Measurements from ENCODE around the gene ITGBL1. TPM values are rescaled to one million over a fixed set of nuclear protein-coding genes. Genes with fewer than 3 reads are reported as not detected.

Gene ITGBL1
- polyA plus RNA-seq, 3 donors = not detected

GRCh38 chr13:101514100-101514499 lies 61.6 kb downstream of the ITGBL1 start:
- H3K27me3 ChIP-seq (ENCODE audit: control insufficient read depth in 2 of 2, insufficient read depth in 2 of 2, low read length in 2 of 2) = no peaks in the 10 kb centered on the region

DNA sequence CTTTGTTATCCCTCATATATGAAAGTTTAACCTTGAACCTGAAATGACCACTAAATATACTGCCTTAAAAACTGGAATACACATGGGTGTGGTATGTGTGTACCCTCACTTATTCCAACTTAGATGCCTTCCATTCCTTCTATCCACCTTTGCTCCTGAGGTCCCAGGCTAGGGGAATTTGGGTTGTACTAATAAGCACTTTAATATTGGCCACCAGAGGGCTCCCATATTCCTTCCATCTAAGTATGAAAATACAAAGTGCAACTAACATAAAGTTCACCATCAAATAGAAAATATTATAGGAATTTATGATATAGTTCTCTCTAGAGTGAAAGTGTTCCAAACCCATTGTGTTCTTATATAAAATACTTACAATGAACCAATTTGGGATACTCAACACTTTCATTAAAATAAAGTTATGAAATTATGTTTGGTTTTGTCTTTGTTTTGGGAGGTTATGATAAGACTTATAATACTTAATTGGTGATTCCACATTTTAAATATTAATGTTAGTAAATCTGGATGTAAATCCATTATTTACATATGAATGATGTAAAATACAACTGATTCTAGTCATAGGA lies 62.3 kb downstream of the ITGBL1 start:
- H3K27ac Mint-ChIP-seq = no peak overlapping the region
- H3K4me1 ChIP-seq (ENCODE audit: control insufficient read depth in 1 of 2, insufficient read depth in 2 of 2, low read length in 2 of 2) = no peaks in the 10 kb centered on the region
- DNase-seq = no peak
- no peak overlapping the region for H2AFZ ChIP-seq (ENCODE audit: insufficient read depth, low read depth, low read length, poor library complexity, severe bottlenecking)
- H3K9ac ChIP-seq (ENCODE audit: insufficient read depth, low read length, poor library complexity, severe bottlenecking) = no peak overlapping the region
- H3K36me3 Mint-ChIP-seq = no peaks in the 10 kb centered on the region
- no peak overlapping the region for H3K4me2 ChIP-seq (replicated peaks; ENCODE audit: extremely low read depth, low read length, poor library complexity, severe bottlenecking)
- no peaks in the 10 kb centered on the region for H3K9me3 Mint-ChIP-seq
- no peak overlapping the region for H3K4me3 Mint-ChIP-seq
- TF ChIP-seq, protein P1, sequence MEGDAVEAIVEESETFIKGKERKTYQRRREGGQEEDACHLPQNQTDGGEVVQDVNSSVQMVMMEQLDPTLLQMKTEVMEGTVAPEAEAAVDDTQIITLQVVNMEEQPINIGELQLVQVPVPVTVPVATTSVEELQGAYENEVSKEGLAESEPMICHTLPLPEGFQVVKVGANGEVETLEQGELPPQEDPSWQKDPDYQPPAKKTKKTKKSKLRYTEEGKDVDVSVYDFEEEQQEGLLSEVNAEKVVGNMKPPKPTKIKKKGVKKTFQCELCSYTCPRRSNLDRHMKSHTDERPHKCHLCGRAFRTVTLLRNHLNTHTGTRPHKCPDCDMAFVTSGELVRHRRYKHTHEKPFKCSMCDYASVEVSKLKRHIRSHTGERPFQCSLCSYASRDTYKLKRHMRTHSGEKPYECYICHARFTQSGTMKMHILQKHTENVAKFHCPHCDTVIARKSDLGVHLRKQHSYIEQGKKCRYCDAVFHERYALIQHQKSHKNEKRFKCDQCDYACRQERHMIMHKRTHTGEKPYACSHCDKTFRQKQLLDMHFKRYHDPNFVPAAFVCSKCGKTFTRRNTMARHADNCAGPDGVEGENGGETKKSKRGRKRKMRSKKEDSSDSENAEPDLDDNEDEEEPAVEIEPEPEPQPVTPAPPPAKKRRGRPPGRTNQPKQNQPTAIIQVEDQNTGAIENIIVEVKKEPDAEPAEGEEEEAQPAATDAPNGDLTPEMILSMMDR (IDR thresholded peaks at IDR 0.05) = peak; percentile 35
- H3K4me3 ChIP-seq (replicated peaks in 1 of 3; ENCODE audit: low read depth in 2 of 3, low read length in 3 of 3) = no peak overlapping the region
- no peaks in the 10 kb centered on the region for H3K79me2 ChIP-seq (ENCODE audit: insufficient read depth, low read length)
- intact Hi-C loops (cut with micrococcal nuclease) = no loop called here
- no peaks in the 10 kb centered on the region for H3K27me3 Mint-ChIP-seq (ENCODE audit: low read depth in 3 of 3)
- H3K4me1 Mint-ChIP-seq = no peaks in the 10 kb centered on the region
- no peaks in the 10 kb centered on the region for H3K27me3 ChIP-seq (ENCODE audit: control insufficient read depth in 2 of 2, insufficient read depth in 2 of 2, low read length in 2 of 2)
- no peaks in the 10 kb centered on the region for H3K9me3 ChIP-seq (replicated peaks in 1 of 2; ENCODE audit: control insufficient read depth in 1 of 2, insufficient read depth in 1 of 2, low read length in 2 of 2)
- no peaks in the 10 kb centered on the region for H4K20me1 ChIP-seq (ENCODE audit: insufficient read depth, low read length)
- H3K36me3 ChIP-seq (replicated peaks in 1 of 2; ENCODE audit: control insufficient read depth in 1 of 2, insufficient read depth in 2 of 2, low read length in 2 of 2) = no peaks in the 10 kb centered on the region
- H3K27ac ChIP-seq (ENCODE audit: low read depth in 1 of 2, low read length in 2 of 2) = no peak overlapping the region

More at GRCh38 chr13:101514100-101514499, 61.6 kb downstream of the ITGBL1 start:
- Mint-ChIP-seq H3K4me3 (no peak overlapping the region), H3K27me3 (ENCODE audit: low read depth in 3 of 3) (no peaks in the 10 kb centered on the region), H3K4me1 (no peaks in the 10 kb centered on the region), H3K9me3 (no peaks in the 10 kb centered on the region), H3K36me3 (no peaks in the 10 kb centered on the region), H3K27ac (no peak overlapping the region)
- H3K36me3 ChIP-seq (replicated peaks in 1 of 2; ENCODE audit: control insufficient read depth in 1 of 2, insufficient read depth in 2 of 2, low read length in 2 of 2) = no peaks in the 10 kb centered on the region
- no peak overlapping the region for H3K27ac ChIP-seq (ENCODE audit: low read depth in 1 of 2, low read length in 2 of 2)
- no peaks in the 10 kb centered on the region for H3K9me3 ChIP-seq (replicated peaks in 1 of 2; ENCODE audit: control insufficient read depth in 1 of 2, insufficient read depth in 1 of 2, low read length in 2 of 2)
- H3K9ac ChIP-seq (ENCODE audit: insufficient read depth, low read length, poor library complexity, severe bottlenecking) = no peak overlapping the region
- no peaks in the 10 kb centered on the region for H3K4me1 ChIP-seq (ENCODE audit: control insufficient read depth in 1 of 2, insufficient read depth in 2 of 2, low read length in 2 of 2)
- no peak overlapping the region for H3K4me2 ChIP-seq (replicated peaks; ENCODE audit: extremely low read depth, low read length, poor library complexity, severe bottlenecking)
- no peak overlapping the region for H2AFZ ChIP-seq (ENCODE audit: insufficient read depth, low read depth, low read length, poor library complexity, severe bottlenecking)
- TF ChIP-seq, protein P1 (IDR thresholded peaks at IDR 0.05) = no peak
- intact Hi-C loops (cut with micrococcal nuclease) = no loop called here
- H3K4me3 ChIP-seq (replicated peaks in 1 of 3; ENCODE audit: low read depth in 2 of 3, low read length in 3 of 3) = no peak overlapping the region
- no peak for DNase-seq
- no peaks in the 10 kb centered on the region for H4K20me1 ChIP-seq (ENCODE audit: insufficient read depth, low read length)
- WGBS (ENCODE audit: insufficient coverage) = no CpG with 5 or more reads among the region's 1 CpG
- no peaks in the 10 kb centered on the region for H3K79me2 ChIP-seq (ENCODE audit: insufficient read depth, low read length)

Data from CD14-positive monocyte (primary cell).